Esophagus muscularis mucosa (tissue), 4 donors: ENCODE data around the gene EDDM3A.

Experiments
- EP300 ChIP-seq: sonication (generic); formaldehyde crosslinking; IDR thresholded peaks from one replicate; pipeline ENCODE4 v1.6.1; 2017; ENCODE audit warnings: antibody characterized with exemption
- POLR2A ChIP-seq: fragments of 450-650 bp; IDR thresholded peaks from one replicate; pipeline ENCODE4 v1.6.1; 2017; ENCODE audit warnings: antibody characterized with exemption, moderate library complexity, mild to moderate bottlenecking, low read depth
- POLR2AphosphoS5 ChIP-seq, 2 donors: sonication (generic); formaldehyde crosslinking; IDR thresholded peaks; one replicate each; pipeline ENCODE4 v1.6.1; 2017; ENCODE audit warnings: antibody characterized with exemption in 2 of 2
- TF ChIP-seq, protein P1 (sequence below), 3 experiments: fragments of 200-600 bp in 2 of 3; fragments of 450-650 bp in 1 of 3; sonication (generic) in 2 of 3; IDR thresholded peaks; one replicate each; pipeline ENCODE4 v1.5.1; 2017 to 2019; ENCODE audit warnings: antibody characterized with exemption in 3 of 3, mild to moderate bottlenecking in 2 of 3, moderate library complexity in 1 of 3

DNA sequence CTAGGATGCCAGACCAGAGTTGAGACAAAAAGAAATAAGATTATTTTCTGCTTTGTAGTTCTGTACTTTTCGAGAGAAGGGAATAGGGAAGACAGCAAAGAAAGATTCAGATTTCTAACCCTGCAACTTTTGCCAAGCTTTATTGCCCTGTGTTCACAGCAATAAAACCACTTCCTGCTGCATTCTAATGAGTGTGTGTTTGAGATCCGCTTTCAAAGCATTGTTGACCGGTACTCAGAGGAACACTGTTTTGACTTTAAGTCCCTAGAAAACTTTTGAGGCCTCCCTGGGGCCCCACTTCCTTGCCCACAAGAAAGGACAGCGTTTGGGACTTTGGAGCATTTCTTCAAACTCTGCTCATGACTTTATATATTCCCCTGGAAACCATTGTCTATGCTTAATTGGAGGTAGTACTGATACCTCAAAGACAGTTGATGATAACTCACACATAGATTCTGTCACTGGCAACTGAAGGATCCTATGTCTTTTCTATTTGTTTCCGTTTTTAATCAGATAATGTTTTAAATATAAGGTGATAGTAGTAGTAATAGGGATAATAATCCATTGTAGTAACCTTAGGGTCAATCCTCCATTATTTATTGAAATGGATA is 36.7 kb downstream of the EDDM3A start:
- TF ChIP-seq, protein P1, sequence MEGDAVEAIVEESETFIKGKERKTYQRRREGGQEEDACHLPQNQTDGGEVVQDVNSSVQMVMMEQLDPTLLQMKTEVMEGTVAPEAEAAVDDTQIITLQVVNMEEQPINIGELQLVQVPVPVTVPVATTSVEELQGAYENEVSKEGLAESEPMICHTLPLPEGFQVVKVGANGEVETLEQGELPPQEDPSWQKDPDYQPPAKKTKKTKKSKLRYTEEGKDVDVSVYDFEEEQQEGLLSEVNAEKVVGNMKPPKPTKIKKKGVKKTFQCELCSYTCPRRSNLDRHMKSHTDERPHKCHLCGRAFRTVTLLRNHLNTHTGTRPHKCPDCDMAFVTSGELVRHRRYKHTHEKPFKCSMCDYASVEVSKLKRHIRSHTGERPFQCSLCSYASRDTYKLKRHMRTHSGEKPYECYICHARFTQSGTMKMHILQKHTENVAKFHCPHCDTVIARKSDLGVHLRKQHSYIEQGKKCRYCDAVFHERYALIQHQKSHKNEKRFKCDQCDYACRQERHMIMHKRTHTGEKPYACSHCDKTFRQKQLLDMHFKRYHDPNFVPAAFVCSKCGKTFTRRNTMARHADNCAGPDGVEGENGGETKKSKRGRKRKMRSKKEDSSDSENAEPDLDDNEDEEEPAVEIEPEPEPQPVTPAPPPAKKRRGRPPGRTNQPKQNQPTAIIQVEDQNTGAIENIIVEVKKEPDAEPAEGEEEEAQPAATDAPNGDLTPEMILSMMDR (IDR thresholded peaks at IDR 0.05) = no peak
- TF ChIP-seq POLR2A = no peak
- peak in 1 of 2 donors; percentile 22 for TF ChIP-seq POLR2AphosphoS5 (IDR thresholded peaks at IDR 0.05)
- no peak for TF ChIP-seq EP300
